ENCODE measurements around the gene SGSM2. TPM values are rescaled to one million over a fixed set of nuclear protein-coding genes. Genes with fewer than 3 reads are reported as not detected.

SGSM2 gene
- total and polyA plus RNA-seq, 8 donors = 17.6 to 153 (median 28.1) TPM

- 0 to 1% methylated on average over 47 to 48 of the region's 48 CpGs for WGBS, 2 donors
- FAIRE-seq = peak; percentile 5
These were observed 968 bp upstream of the SGSM2 start, which contains the start of gene TSR1 for GRCh38 chr17:2336215-2336851. TSS of gene TSR1 (minus strand) at chr17:2336457. CDS start at chr17:2336427, 30 bp downstream.

DNA sequence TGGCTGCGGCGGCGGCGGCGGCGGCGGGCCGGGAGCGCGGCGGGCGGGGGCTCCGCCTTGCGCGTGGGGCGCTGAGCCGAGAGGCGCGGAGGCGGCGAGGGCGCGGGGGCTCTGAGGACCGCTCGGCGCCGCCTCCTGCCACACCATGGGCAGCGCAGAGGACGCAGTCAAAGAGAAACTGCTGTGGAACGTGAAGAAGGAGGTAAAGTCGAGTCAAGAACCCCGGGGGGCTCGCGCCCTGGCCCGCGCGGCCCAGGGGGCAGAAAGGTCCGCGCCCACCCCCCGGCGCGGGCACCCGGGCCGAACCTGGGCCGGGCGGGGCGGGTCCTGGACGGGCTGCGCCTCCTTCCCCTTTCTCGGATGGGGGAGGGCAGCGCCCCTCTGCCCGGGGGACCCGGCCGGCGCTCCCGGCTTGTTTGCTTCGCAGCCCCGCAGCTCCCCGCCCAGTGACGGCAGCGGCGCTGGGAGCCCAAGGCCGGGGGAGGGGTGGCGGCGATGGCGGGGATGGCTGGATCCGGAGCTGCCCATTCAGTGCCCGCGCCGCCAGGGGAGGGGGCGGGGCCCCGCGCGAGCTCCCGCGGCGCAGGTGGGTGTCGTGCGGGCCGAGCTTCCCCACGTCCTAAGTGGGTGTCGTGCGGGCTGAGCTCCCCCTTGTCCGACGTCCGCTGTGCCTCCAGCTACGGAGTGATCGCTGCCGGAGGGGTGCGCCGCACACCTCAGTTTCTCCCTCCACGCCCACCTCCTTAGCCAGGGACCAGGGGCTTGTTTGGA lies 428 bp downstream of the SGSM2 start:
- intact Hi-C loops (cut with DNase I) = no loop called here
- peak; percentile 59 to 87 (median 73) for DNase-seq
- peak overlapping the region; percentile 69 to 93 (median 88) for H3K4me3 ChIP-seq
- no peaks in the 10 kb centered on the region for H3K9me3 ChIP-seq
- peaks cover 3 to 21% (median 21%) of the 10 kb centered on the region in 3 donors for H3K36me3 ChIP-seq
- H3K27ac ChIP-seq = peak overlapping the region; percentile 64 to 86 (median 74)
- no peaks in the 10 kb centered on the region for H3K27me3 ChIP-seq
- WGBS, 2 donors = 1 to 2% methylated on average over 55 to 92 of the region's 92 CpGs
- FAIRE-seq = no peak
- H3K4me1 ChIP-seq = peaks cover 10 to 12% (median 11%) of the 10 kb centered on the region in 3 donors
- no peak for TF ChIP-seq CTCF (IDR thresholded peaks at IDR 0.05)
- peak; percentile 60 to 64 (median 61) for ATAC-seq

More at GRCh38 chr17:2336215-2336851, 968 bp upstream of the SGSM2 start, which contains the start of gene TSR1:
- TF ChIP-seq CTCF (IDR thresholded peaks at IDR 0.05) = no peak
- peaks cover 4 to 31% (median 24%) of the 10 kb centered on the region in 3 donors for H3K36me3 ChIP-seq
- intact Hi-C loops (cut with DNase I) = no loop called here
- peak; percentile 87 to 96 (median 90) for DNase-seq
- H3K9me3 ChIP-seq = no peaks in the 10 kb centered on the region
- H3K4me3 ChIP-seq = peak within 1 kb of the TSS; percentile 69 to 93 (median 88)
- H3K27me3 ChIP-seq = no peaks in the 10 kb centered on the region
- H3K4me1 ChIP-seq = peaks cover 10 to 12% (median 11%) of the 10 kb centered on the region in 3 donors
- H3K27ac ChIP-seq = peak within 1 kb of the TSS; percentile 68 to 86 (median 77)
- peak; percentile 92 to 97 (median 94) for ATAC-seq

DNA sequence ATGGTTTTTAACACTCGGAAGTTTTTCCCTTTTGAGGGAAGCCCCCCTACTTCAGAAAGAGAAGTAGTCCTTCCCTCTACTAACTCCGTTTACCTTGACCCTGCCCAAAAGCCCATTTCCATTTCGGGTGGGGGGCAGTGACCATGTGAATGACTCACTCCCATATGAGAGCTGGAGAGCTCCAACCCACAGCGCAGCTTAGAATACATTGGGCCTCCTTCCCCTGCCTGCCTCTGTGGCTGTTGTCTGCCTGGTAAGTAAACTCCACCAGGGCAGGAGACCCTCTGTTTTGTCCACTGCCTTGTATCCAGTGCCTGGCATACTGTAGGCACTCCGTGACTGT lies 985 bp downstream of the SGSM2 start:
- no peak for TF ChIP-seq CTCF (IDR thresholded peaks at IDR 0.05)
- peak overlapping the region; percentile 69 to 93 (median 88) for H3K4me3 ChIP-seq
- 13 to 14% methylated on average over 5 of the region's 5 CpGs for WGBS, 2 donors
- H3K27me3 ChIP-seq = no peaks in the 10 kb centered on the region
- H3K27ac ChIP-seq = peak overlapping the region; percentile 64 to 86 (median 74)
- FAIRE-seq (no peak), ATAC-seq (no peak), DNase-seq (no peak)
- no peaks in the 10 kb centered on the region for H3K9me3 ChIP-seq
- peaks cover 0 to 18% (median 16%) of the 10 kb centered on the region in 3 donors for H3K36me3 ChIP-seq
- intact Hi-C loops (cut with DNase I) = no loop called here
- H3K4me1 ChIP-seq = peaks cover 10 to 12% (median 11%) of the 10 kb centered on the region in 3 donors

DNA sequence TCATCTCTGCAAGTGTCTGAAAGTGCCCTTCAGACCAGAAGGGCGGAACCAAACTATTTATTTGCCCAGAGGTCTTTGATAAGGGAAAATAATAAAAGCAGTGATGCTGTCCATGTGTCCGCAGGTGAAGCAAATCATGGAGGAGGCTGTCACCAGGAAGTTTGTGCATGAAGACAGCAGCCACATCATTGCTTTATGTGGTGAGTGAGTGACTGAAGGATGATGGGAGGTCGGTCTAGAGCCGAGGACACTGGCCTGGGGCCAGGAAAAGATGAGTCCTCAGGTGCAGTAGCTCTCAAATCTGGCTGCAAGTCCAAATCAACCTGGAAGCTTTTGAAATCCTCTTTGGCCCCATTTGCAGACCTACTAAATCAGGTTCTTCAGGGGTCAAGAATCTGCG lies 6.1 kb downstream of the SGSM2 start:
- no peak for TF ChIP-seq CTCF (IDR thresholded peaks at IDR 0.05)
- Histone ChIP-seq H3K4me3 (no peak overlapping the region), H3K27ac (no peak overlapping the region), H3K9me3 (no peaks in the 10 kb centered on the region), H3K36me3 (no peaks in the 10 kb centered on the region), H3K4me1 (peaks cover 0 to 8% (median 0%) of the 10 kb centered on the region in 3 donors), H3K27me3 (no peaks in the 10 kb centered on the region)
- intact Hi-C loops (cut with DNase I) = no loop called here
- whole genome bisulfite sequencing, 2 donors = 60 to 63% methylated on average over 5 of the region's 5 CpGs
- FAIRE-seq (no peak), ATAC-seq (no peak), DNase-seq (no peak)
